ENCODE measurements around the gene MAML1.

- TF ChIP-seq CTCF (IDR thresholded peaks at IDR 0.05) (no peak), HMGA2 (CRISPR knock-in tag; IDR thresholded peaks at IDR 0.05) (no peak), NFYB (CRISPR knock-in tag; conservative IDR thresholded peaks at IDR 0.05; ENCODE audit: low read depth) (no peak), IRF2 (CRISPR knock-in tag; IDR thresholded peaks at IDR 0.05; ENCODE audit: borderline replicate concordance, low read depth) (no peak), ARID4B (CRISPR knock-in tag; IDR thresholded peaks at IDR 0.05; ENCODE audit: borderline replicate concordance) (no peak), NR2C2 (CRISPR knock-in tag; IDR thresholded peaks at IDR 0.05) (no peak), ZNF317 (CRISPR knock-in tag; IDR thresholded peaks at IDR 0.05; ENCODE audit: borderline replicate concordance, low read depth) (no peak), STAT6 (CRISPR knock-in tag; conservative IDR thresholded peaks at IDR 0.05; ENCODE audit: low read depth) (no peak), ZBTB21 (CRISPR knock-in tag; IDR thresholded peaks at IDR 0.05; ENCODE audit: borderline replicate concordance) (no peak), ZNF512 (CRISPR knock-in tag; IDR thresholded peaks at IDR 0.05; ENCODE audit: borderline replicate concordance) (no peak)
Observed at GRCh38 chr5:179800071-179800695, 67.6 kb downstream of the MAML1 start.

Measured in WTC11 (cell line).